Measurements from ENCODE around the gene DAGLA. TPM values are rescaled to one million over a fixed set of nuclear protein-coding genes. Genes with fewer than 3 reads are reported as not detected.

DAGLA gene
- total and polyA plus RNA-seq, 2 of the 13 experiments (the other 11 are each of a cell fraction or from before 2014, with no cell fraction given) = 2.6 to 3.9 TPM

GRCh38 chr11:61792310-61793082, 112.3 kb downstream of the DAGLA start, which contains the start of the genes FEN1 and TMEM258 (continued):
- peak; percentile 61 for TF ChIP-seq MNT (IDR thresholded peaks at IDR 0.05)
- 0 out of 2 replicates have a peak, but pooled peaks have one; percentile 37 for TF ChIP-seq ZNF256 (CRISPR knock-in tag; conservative IDR thresholded peaks at IDR 0.05)
- no peak for TF ChIP-seq EP300 (IDR thresholded peaks at IDR 0.05; ENCODE audit: low read depth in 2 of 2, low read length in 2 of 2)
- 0 out of 2 replicates have a peak, but pooled peaks have one; percentile 5 for TF ChIP-seq EP300 (CRISPR knock-in tag; IDR thresholded peaks at IDR 0.05; ENCODE audit: borderline replicate concordance)
- TF ChIP-seq ESRRA (CRISPR knock-in tag; IDR thresholded peaks at IDR 0.05; ENCODE audit: low read depth) = peak; percentile 26; the same call in 1 of the 2 replicates
- TF ChIP-seq BRD4 (CRISPR knock-in tag; IDR thresholded peaks at IDR 0.05) = peak; percentile 87; the same call in 1 of the 2 replicates
- no peak for TF ChIP-seq FOSL1 (CRISPR knock-in tag; IDR thresholded peaks at IDR 0.05; ENCODE audit: borderline replicate concordance)
- peak; percentile 32 for TF ChIP-seq TBX3 (IDR thresholded peaks at IDR 0.05; ENCODE audit: borderline replicate concordance)
- peak; percentile 47; the same call in 1 of the 2 replicates for TF ChIP-seq BCL3 (CRISPR knock-in tag; IDR thresholded peaks at IDR 0.05)
- TF ChIP-seq TEAD2 (CRISPR knock-in tag; IDR thresholded peaks at IDR 0.05) = no peak
- peak; percentile 24; the same call in 1 of the 2 replicates for TF ChIP-seq SOX5 (CRISPR knock-in tag; IDR thresholded peaks at IDR 0.05; ENCODE audit: borderline replicate concordance)
- peak; percentile 36; the same call in 1 of the 2 replicates for TF ChIP-seq RNF2 (conservative IDR thresholded peaks at IDR 0.05; ENCODE audit: low read depth)
- TF ChIP-seq ZSCAN25 (CRISPR knock-in tag; IDR thresholded peaks at IDR 0.05) = 0 out of 2 replicates have a peak, but pooled peaks have one; percentile 17
- TF ChIP-seq ZNF619 (CRISPR knock-in tag; IDR thresholded peaks at IDR 0.05) = peak; percentile 25; the same call in 1 of the 2 replicates
- no peak for TF ChIP-seq ZNF570 (CRISPR knock-in tag; IDR thresholded peaks at IDR 0.05; ENCODE audit: borderline replicate concordance)
- no peak for TF ChIP-seq HMG20B (CRISPR knock-in tag; conservative IDR thresholded peaks at IDR 0.05)
- peak; percentile 74 for TF ChIP-seq ZNF777 (CRISPR knock-in tag; IDR thresholded peaks at IDR 0.05)
- peak; percentile 71 for TF ChIP-seq HNRNPLL (IDR thresholded peaks at IDR 0.05; ENCODE audit: low read depth, low read length, poor library complexity, severe bottlenecking)
- TF ChIP-seq ZNF207 (IDR thresholded peaks at IDR 0.05; ENCODE audit: borderline replicate concordance) = peak; percentile 71; the same call in 1 of the 2 replicates
- peak; percentile 77 for TF ChIP-seq SIN3B (IDR thresholded peaks at IDR 0.05; ENCODE audit: low read length)
- TF ChIP-seq NR2C2 (CRISPR knock-in tag; IDR thresholded peaks at IDR 0.05; ENCODE audit: borderline replicate concordance) = peak; percentile 94
- TF ChIP-seq CHD2 (IDR thresholded peaks at IDR 0.05; ENCODE audit: low read depth, low read length) = no peak; the same call in 1 of the 2 replicates
- peak; percentile 66 for TF ChIP-seq MIER3 (CRISPR knock-in tag; IDR thresholded peaks at IDR 0.05; ENCODE audit: borderline replicate concordance)
- TF ChIP-seq AGO1 (IDR thresholded peaks at IDR 0.05; ENCODE audit: low read depth, low read length, poor library complexity, severe bottlenecking) = peak; percentile 77
- TF ChIP-seq ZNF205 (CRISPR knock-in tag; IDR thresholded peaks at IDR 0.05) = peak; percentile 41; the same call in 1 of the 2 replicates
- no peak for TF ChIP-seq MTA3 (CRISPR knock-in tag; IDR thresholded peaks at IDR 0.05)
- no peak; the same call in 1 of the 2 replicates for TF ChIP-seq ZFP36L2 (CRISPR knock-in tag; IDR thresholded peaks at IDR 0.05)
- TF ChIP-seq ZNF577 (CRISPR knock-in tag; IDR thresholded peaks at IDR 0.05; ENCODE audit: borderline replicate concordance, low read depth) = peak; percentile 87; the same call in 1 of the 2 replicates
